GM19324 (cell line): Measurements from ENCODE around the gene HEATR5A.
"Not testable (repeated sequence)": the region's sequence is repeated elsewhere in the genome, so short reads cannot be mapped to it uniquely, and the experiment has no call there.

Source experiments
- ATAC-seq: cut with Tn5 transposase; IDR thresholded peaks from one replicate; pipeline ENCODE4 v1.9.1; 2021; ENCODE audit warnings: mild to moderate bottlenecking, moderate library complexity; ENCODE audit not compliant: unreplicated experiment, low FRiP score

HEATR5A gene

DNA sequence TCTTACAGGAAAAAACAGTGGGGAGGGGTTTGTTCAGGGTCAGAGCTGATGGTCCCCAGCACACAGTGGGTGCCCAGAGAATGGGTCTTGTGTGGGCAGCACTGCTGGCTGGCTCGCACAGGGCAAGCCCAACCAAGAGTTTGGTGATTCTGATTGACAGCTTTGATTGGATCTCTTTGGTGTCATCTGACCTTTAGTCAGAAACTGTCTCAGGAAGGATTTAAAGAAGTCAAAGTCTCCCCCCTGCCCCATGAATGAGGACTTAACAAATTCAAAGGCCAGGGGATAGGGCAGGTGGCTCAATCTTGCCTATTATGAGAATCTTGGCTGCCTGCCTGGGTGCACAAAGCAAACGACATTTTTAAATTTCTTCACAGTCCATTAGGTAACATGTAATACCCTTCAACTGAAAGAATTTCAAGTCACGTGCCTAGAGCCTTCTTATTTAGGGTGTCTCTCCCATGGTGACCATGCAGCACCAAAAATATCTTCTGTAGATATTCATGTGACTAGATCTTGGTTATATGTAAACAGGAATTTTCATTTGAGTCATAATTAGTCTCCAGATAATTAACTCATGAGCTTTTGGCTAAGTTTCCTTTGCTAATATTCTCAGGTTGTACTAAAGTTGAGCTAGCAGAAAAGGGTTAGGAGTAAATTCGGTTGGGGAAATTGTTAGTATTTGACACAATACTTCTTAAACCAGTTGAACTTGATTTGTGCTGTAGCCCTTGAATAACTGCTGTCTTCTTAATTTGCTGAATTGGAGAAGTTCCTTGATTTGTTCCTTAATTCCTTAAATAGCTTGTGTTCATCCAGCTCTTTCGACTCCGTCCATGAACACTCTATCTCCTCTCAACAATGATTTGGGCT is 158.3 kb downstream of the HEATR5A start:
- no peak for ATAC-seq

DNA sequence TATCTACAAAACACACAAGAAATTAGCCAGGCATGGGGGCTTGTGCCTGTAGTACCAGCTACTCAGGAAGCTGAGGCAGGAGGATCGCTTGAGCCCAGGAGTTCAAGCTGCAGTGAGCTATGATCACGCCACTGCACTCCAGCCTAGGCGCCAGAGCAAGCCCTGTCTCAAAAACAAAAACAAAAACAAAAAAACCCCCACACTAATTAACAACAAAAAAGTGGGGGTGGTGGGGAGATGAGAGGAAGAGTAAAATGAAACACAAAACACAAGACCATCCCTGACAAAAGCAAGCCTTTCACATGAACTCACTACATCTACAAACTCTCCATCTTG is 158.9 kb downstream of the HEATR5A start:
- no peak for ATAC-seq

DNA sequence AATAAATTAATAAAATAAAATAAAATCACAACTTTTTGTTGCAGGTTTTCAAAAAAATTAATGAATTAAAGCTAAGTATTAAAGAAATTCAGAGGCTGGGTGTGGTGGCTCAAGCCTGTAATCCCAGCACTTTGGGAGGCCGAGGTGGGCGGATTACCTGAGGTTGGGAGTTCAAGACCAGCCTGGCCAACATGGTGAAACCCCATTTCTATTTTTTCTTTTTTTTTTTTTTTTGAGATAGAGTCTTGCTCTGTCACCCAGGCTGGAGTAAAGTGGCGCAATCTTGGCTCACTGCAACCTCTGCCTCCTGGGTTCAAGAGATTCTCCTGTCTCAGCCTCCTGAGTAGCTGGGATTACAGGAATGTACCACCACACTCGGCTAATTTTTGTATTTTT is 161.3 kb downstream of the HEATR5A start:
- not testable (repeated sequence) for ATAC-seq

DNA sequence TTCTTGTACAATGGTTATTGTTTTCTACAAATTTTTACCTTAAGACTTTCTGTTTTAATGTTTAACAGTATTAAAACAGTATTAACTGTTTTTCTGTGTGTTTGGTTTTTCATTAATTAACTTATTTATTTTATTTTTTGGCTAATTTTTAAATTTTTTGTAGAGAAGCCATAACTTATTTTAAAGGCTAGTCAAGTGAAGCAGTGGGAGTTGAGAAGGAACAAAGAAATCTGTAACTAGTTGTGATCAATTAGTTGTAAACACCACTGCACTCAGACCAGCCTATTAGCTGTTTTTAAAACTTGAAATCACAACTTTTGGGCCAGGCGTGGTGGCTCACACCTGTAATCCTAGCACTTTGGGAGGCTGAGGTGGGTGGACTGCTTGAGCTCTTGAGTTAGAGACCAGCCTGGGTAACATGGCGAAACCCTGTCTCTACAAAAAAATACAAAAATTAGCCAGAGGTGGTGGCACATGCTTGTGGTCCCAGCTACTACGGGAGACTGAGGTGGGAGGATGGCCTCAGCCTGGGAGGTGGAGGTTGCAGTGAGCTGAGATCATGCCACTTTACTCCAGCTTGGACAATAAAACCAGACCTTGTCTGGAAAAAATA is 161.8 kb downstream of the HEATR5A start:
- ATAC-seq: no peak

- not testable (repeated sequence) for ATAC-seq
Observed at GRCh38 chr14:31257554-31258426, 162.6 kb downstream of the HEATR5A start.

GRCh38 chr14:31257244-31257553 is 163.2 kb downstream of the HEATR5A start:
- no peak for ATAC-seq

DNA sequence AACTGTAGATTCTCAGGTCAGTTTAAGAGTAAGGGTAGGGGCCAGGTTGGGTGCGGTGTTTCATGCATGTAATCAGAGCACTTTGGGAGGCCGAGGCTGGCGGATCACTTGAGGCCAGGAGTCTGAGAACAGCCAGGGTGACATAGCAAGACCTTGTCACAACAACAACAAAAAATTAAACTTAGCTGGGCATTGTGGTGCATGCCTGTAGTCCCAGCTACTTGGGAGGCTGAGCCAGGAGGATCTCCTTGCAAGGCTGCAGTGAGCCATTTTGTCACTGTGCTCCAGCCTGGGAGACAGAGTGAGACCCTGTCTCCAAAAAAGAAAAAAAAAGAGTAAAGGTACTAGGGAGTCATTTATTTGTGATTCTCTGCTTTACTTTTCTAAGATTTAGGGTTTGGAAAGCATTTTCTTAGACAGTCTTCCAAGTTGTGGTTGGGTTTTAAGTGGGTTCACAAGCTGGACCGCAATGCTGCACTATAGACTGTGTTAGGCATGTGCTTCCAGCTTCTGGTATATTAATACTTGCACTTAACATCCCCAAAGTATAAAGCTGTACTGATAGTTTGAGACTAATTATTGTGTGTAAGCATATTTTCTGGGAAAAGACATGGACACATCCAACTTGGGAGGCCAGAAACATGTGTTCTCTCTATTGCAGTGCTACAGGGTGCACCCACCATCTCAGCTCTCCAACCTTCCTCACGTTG is 163.7 kb downstream of the HEATR5A start:
- no peak for ATAC-seq

DNA sequence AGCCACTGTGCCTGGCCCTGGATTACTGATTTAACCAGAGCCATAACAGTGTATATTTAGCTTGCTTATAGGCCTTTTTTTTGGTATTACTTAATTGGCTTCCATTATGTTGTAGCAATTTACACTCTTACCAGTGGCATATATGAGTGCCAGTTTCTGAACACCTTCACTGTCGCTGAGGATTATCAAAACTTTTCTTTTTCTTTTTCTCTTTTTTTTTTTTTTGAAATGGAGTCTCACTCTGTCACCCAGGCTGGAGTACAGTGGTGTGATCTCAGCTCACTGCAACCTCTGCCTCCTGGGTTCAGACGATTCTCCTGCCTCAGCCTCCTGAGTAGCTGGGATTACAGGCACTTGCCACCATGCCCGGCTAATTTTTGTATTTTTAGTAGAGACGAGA is 164.4 kb downstream of the HEATR5A start:
- not testable (repeated sequence) for ATAC-seq

- ATAC-seq: no peak
Observed at GRCh38 chr14:31255286-31255685, 165.1 kb downstream of the HEATR5A start.

DNA sequence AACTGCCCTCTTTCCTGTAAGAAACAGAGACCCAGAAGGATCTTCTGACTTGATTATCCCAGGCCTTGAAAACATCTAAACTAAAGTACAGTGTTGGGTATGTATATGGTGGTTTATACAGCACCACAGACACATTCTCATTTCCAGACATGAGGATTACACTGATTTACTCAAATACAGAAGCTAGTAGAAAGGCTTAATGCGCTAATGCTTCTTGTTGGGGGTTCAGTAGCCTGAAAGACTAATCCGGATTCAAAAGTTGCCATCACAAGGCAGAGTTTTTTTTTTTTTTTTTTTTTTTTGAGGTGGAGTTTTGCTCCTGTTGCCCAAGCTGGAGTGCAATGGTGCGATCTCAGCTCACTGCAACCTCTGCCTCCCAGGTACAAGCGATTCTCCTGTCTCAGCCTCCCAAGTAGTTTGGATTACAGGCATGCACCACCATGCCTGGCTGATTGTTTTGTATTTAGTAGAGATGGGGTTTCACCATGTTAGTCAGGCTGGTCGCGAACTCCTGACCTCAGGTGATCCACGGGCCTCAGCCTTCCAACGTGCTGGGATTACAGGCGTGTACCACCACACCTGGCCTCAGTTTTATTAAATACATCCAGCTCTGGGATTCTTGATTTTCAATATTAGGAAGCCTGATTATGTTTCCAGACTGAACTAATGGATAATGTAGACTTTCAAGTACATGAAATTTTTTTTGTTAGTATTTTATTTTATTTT is 166.4 kb downstream of the HEATR5A start:
- no peak for ATAC-seq

GRCh38 chr14:31252865-31253264 is 167.5 kb downstream of the HEATR5A start:
- ATAC-seq: no peak

DNA sequence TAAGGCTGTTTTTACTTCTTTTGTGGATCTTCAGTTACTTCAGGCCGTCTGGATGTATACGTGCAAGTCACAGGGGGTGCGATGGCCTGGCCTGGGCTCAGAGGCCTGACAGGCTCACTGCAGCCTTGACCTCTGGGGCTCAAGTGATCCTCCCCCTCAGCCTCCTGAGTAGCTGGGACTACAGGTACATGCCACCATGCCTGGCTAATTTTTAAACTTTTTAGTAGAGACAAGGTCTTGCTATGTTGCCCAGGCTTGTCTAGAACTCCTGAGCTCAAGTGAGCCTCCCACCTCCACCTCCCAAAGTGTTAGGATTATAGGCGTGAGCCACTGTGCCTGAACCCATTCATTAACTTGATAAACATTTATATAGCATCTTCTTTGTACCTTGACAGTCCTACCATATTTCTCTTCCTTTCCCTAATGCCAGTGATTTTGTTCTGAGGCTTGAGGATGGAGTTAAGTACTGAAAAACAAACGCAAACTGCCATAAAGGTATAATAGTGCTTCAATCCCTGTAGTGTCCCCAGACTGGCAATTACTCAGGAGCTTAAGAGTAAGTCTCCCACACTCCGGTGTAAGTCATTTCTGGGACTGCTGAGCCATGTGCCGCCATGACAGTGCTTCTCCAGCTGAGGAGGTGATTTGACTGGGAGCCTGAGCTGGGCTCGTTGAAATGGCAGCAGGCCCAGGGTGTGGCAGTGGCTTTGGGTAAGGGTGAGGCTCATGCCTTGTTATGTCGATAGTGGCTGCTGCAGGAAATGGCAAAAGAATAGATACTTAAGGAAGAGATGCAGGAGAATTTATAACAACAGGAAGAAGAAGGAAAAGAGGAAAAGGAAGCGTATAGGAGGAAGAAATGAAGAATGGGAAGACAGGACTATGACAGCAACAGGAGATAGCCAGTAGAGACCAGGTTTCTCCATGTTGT is 169.1 kb downstream of the HEATR5A start:
- no peak for ATAC-seq

DNA sequence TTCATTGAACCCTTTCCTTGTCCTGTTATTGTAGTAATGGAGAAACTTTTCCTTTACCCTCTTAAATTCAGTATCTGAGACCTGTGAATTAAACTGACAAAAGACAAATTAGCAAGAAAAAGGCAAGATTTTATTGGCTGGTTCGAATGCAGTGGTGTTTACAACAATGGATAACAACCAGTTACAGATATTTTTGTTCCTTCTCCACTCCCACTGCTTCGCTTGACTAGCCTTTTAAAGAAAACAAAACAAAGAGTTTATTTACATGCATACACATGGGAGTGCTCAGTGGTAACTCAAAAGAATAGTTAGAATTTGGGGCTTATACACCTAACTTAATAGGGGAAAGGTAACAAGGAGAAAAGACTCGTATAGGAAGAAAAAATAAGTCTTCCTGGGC is 175.7 kb downstream of the HEATR5A start:
- ATAC-seq: no peak

DNA sequence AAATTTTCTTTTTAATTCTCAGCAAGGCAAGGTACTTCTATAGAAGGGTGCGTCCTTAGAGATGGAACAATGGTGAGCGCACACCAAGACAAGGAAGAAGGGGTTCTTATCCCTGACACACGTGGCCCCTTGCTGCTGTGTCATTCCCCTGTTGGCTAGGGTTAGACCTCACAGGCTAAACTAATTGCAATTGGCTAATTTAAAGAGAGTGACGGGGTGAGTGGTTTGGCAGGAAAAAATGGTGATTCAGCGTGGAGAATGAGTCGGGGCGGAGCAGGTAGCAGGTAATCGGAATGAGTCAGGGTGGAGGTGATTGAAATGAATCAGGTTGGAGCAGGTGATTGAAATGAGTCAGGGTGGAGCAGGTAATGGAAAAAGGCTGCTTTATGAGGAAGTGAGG is 176.5 kb downstream of the HEATR5A start:
- no peak for ATAC-seq

- ATAC-seq: not testable (repeated sequence)
Observed at GRCh38 chr14:31242161-31242940, 178.0 kb downstream of the HEATR5A start.
